ENCODE results near the gene FGF22. TPM values are rescaled to one million over a fixed set of nuclear protein-coding genes. Genes with fewer than 3 reads are reported as not detected.

Gene FGF22
- polyA plus RNA-seq, 1 experiment, result 0.05 TPM

GRCh38 chr19:652467-653389, 13.0 kb downstream of the FGF22 start:
- POLR2A ChIA-PET, result no interaction called here
- DNase-seq (ENCODE audit: low read depth), result no peak
- no peaks in the 10 kb centered on the region for H3K27me3 ChIP-seq (ENCODE audit: control insufficient read depth, insufficient read depth, low read length)
- peaks cover 29% of the 10 kb centered on the region for H3K36me3 ChIP-seq (ENCODE audit: control insufficient read depth, insufficient read depth, low read length)
- CTCF ChIA-PET, result interaction anchor here (1.1 kb wide), 1 partner anchor 18 kb away, joined by 3 read pairs; no protein-coding TSS in a partner anchor
- TF ChIP-seq CTCF (IDR thresholded peaks at IDR 0.05; ENCODE audit: insufficient read depth, low read depth, low read length), result no peak
- H3K4me3 ChIP-seq (ENCODE audit: low read depth, low read length), result no peak overlapping the region

GRCh38 chr19:653425-653824, 13.7 kb downstream of the FGF22 start:
- no peak overlapping the region for H3K4me3 ChIP-seq (ENCODE audit: low read depth, low read length)
- H3K27me3 ChIP-seq (ENCODE audit: control insufficient read depth, insufficient read depth, low read length), result no peaks in the 10 kb centered on the region
- DNase-seq (ENCODE audit: low read depth), result no peak
- no peak for TF ChIP-seq CTCF (IDR thresholded peaks at IDR 0.05; ENCODE audit: insufficient read depth, low read depth, low read length)
- H3K36me3 ChIP-seq (ENCODE audit: control insufficient read depth, insufficient read depth, low read length), result peaks cover 24% of the 10 kb centered on the region
- ChIA-PET CTCF (no interaction called here), POLR2A (no interaction called here)

- peaks cover 20% of the 10 kb centered on the region for H3K36me3 ChIP-seq (ENCODE audit: control insufficient read depth, insufficient read depth, low read length)
- CTCF ChIA-PET, result interaction anchor here (0.8 to 1.3 kb wide), 3 partner anchors 67 to 144 kb away, joined by 3 to 4 read pairs (median 3); no protein-coding TSS in a partner anchor
- no peaks in the 10 kb centered on the region for H3K27me3 ChIP-seq (ENCODE audit: control insufficient read depth, insufficient read depth, low read length)
- POLR2A ChIA-PET, result no interaction called here
- H3K4me3 ChIP-seq (ENCODE audit: low read depth, low read length), result no peak overlapping the region
- no peak for TF ChIP-seq CTCF (IDR thresholded peaks at IDR 0.05; ENCODE audit: insufficient read depth, low read depth, low read length)
- no peak for DNase-seq (ENCODE audit: low read depth)
Observed at GRCh38 chr19:655691-656090, 16.0 kb downstream of the FGF22 start.

- CTCF ChIA-PET, result interaction anchor here (0.6 to 1.3 kb wide), 6 partner anchors 68 to 607 kb away, joined by 3 to 4 read pairs (median 3); no protein-coding TSS in a partner anchor
- TF ChIP-seq CTCF (IDR thresholded peaks at IDR 0.05; ENCODE audit: insufficient read depth, low read depth, low read length), result no peak
- H3K36me3 ChIP-seq (ENCODE audit: control insufficient read depth, insufficient read depth, low read length), result peaks cover 15% of the 10 kb centered on the region
- POLR2A ChIA-PET, result no interaction called here
- no peaks in the 10 kb centered on the region for H3K27me3 ChIP-seq (ENCODE audit: control insufficient read depth, insufficient read depth, low read length)
- no peak overlapping the region for H3K4me3 ChIP-seq (ENCODE audit: low read depth, low read length)
- no peak for DNase-seq (ENCODE audit: low read depth)
Observed at GRCh38 chr19:656751-657559, 17.3 kb downstream of the FGF22 start.

GRCh38 chr19:657611-658010, 17.9 kb downstream of the FGF22 start:
- no peak for TF ChIP-seq CTCF (IDR thresholded peaks at IDR 0.05; ENCODE audit: insufficient read depth, low read depth, low read length)
- no peak overlapping the region for H3K4me3 ChIP-seq (ENCODE audit: low read depth, low read length)
- H3K27me3 ChIP-seq (ENCODE audit: control insufficient read depth, insufficient read depth, low read length), result no peaks in the 10 kb centered on the region
- ChIA-PET CTCF (no interaction called here), POLR2A (no interaction called here)
- peaks cover 14% of the 10 kb centered on the region for H3K36me3 ChIP-seq (ENCODE audit: control insufficient read depth, insufficient read depth, low read length)
- no peak for DNase-seq (ENCODE audit: low read depth)
